Iris pigment epithelial cell (primary cell): ENCODE results near the gene MARF1.
A peak's percentile ranks its signal among the peaks of the same experiment; 100 is the strongest.
"Not testable (repeated sequence)": the region's sequence is repeated elsewhere in the genome, so short reads cannot be mapped to it uniquely, and the experiment has no call there.

ENCODE experiments used
- DNase-seq: peaks from one replicate; pipeline ENCODE4 v3.0.0-alpha.2; 2011; ENCODE audit warnings: low read depth

MARF1 gene

GRCh38 chr16:15601212-15601879 is 41.6 kb downstream of the MARF1 start:
- no peak for DNase-seq

DNA sequence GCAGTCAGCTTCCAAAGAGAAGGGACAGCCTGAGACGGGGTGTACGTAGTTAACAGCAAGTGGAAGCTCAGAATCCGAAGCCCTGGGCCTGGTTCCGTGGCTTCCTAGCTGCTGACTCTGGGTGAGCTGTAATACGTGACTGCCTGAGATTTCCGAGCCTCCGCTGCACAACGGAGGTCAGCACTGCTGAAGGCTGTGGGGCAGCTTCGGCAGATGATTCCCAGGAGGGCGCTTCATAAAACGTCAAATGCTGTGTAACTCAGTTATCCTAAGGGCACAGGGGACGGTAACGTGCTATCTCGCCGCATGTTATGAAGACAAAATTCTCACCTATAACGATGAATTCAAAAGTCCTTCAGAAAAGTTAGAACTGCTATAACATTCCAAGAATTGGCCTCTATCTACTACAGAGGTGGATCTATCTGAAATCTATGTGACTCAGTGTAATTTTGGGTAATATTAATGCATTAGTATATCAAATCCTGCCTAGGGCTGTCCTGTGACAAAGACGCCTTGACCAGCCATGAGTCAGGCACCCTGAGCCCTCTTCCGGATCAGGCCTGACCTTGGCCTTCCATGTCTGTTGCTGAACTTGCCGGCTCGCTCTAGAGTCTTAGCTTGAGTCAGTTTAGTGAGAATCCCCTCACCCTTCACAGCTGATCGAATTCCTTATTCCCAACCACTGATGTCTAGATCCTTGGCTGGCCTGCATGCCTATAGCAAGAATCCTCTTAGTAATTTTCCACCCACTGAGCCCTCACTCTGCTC is 43.5 kb downstream of the MARF1 start:
- DNase-seq = peak; percentile 30

DNA sequence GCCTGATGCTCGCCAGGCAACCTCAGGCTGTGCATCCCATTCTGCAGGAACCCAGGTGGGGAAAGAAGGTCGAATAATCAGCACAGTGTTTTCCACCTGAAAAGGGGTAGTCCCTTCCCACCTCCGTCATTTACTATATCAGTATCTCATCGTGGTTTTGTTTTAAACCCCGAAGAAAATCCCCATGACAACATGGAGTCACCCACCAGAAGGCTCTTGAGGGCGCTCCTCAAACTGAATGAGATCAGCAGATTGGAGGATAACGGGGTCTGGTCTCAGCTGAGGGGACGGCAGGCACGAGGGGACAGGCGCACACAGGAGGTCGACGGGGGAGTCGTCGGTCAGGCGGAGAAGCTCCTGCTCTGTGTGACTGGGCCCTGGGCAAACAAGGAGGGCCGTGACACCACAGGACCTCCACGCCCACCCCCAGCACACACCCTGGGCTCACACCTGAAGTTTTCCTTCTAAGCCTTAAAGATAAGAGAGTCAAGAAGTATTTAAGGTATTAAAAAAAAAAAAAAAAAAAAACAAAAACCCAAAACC is 44.2 kb downstream of the MARF1 start:
- DNase-seq = no peak

- DNase-seq = no peak
Observed at GRCh38 chr16:15597822-15598647, 44.9 kb downstream of the MARF1 start.

GRCh38 chr16:15597135-15597534 is 45.8 kb downstream of the MARF1 start:
- no peak for DNase-seq

GRCh38 chr16:15594711-15595320 is 48.1 kb downstream of the MARF1 start:
- DNase-seq = no peak

- DNase-seq = no peak
Observed at GRCh38 chr16:15593235-15593634, 49.7 kb downstream of the MARF1 start.

GRCh38 chr16:15592324-15592723 is 50.6 kb downstream of the MARF1 start:
- DNase-seq = no peak

DNA sequence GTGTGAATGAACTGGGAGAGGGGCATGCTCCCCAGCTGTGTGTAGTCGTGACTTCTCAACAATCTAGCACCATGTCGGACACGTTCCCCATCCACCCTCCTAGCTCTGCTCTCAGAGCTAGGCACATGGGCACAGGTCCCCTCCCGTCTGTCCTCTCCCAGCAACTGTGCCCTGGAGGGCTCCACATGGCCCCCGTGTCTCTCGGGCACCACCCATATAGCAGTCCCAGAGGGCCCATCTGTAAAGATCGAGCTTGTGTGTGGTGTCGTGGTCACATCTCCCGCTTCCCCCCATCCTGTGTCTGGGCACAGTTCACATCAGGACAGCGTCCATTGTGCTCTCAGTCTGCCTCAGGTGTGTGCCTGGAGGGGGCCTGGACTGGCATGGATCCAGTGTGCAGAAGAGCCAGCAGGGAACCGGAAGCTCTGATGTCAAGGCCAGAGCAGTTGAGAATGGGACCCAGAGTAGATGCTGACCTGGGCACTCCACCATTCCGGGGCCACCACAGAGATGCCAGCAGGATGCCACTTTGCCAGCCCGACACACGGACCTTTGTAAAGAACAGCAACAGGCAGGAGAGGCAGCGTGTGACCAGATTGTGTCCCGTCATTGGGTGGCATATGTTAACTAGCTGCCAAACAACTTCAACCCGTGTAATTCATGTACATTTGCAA is 55.7 kb downstream of the MARF1 start:
- DNase-seq = no peak

GRCh38 chr16:15586716-15587115 is 56.2 kb downstream of the MARF1 start:
- DNase-seq = no peak

DNA sequence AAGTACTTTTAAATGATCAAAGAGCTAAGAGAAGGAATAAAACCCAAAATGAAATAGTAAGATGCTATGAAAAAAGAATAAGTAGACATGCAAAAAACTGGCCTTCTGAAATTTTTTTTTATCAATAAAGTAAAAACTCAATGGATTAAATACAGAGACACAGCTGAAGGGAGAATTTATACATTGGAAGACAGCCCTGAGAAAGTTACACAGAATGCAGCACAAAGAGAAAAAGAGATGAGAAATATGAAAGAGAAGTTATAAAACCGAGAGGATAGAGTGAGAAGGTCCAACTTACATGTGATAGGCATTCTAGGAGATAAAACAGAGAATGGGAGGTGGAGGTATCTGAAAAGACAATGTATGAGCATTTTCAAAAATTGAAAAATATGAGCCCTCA is 57.0 kb downstream of the MARF1 start:
- DNase-seq = no peak

DNA sequence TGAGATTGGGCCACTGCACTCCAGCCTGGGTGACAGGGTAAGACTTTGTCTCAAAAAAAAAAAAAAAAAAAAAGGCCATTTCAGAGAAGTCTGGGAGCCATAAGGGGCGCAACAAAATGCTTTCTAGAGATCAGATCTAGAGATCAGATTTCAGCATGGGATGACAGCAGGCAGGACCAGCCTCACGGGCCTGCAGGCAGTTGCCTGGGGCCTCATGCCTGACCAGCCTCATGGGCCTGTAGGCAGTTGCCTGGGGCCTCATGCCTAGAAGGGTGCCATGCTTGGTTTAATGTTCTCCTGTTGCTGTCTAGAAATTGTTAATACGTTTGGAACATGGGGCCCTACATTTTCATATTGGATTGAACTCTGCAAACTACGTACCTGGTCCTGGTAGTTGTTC is 59.4 kb downstream of the MARF1 start:
- no peak for DNase-seq

GRCh38 chr16:15581127-15581815 is 61.7 kb downstream of the MARF1 start:
- no peak for DNase-seq

GRCh38 chr16:15578824-15579223 is 64.1 kb downstream of the MARF1 start:
- no peak for DNase-seq

DNA sequence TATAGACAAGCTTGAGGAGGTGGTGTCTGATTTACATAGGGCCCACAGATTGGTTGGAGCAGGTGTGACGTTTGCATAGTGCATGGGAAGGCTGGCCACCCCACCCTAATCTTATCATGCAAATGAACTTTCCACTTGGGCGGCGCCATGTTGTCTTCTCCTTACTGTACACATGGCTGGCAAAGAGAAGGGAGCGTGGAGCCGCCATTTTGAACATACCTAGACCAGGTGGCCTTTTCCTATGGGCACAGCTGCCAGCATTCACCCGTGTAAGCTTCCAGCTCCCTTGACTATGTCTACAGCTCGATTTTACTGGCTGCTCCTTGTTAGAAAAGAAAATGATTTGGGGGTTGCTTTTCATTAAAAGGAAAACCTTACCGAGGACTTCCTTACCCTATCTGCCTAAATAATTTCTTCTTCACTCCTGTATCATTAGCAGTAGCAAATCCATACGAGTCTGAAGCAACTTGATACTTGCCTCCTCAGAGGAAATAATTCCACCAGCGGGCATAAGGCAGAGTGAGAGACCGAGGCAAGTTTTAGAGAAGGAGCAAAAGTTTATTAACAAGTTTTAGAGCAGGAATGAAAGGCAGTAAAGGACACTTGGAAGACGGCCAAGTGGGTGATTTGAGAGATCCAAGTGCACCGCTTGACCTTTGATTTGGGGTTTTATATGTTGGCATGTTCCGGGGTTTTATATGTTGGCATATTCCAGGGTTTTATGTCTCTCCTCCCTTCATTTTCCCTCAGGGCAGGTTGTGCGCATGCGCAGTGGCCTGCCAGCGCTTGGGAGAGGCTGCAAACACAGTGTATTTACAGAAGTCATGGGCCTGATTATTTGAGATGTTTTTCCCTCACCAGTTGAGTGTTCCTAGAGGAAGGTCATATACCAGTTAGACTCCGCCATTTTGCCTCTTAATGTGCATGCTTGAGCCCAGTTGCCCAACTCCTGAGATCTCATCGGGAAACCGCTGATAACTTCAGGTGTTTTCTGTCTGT is 65.7 kb downstream of the MARF1 start:
- DNase-seq = no peak

- DNase-seq = no peak
Observed at GRCh38 chr16:15575293-15576049, 67.5 kb downstream of the MARF1 start.

DNA sequence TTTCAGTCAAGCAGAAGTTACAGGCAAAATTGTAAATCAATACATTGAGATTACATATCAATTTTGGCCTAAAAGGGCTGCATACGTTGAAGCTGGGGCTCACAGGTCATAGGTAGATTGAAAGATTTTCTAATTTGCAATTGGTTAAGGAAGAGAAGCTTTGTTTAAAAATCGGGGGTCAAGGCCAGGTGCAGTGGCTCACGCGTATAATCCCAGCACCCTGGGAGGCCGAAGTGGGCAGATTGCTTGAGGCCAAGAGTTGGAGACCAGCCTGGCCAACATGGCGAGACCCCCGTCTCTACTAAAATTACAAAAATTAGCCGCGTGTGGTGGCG is 68.4 kb downstream of the MARF1 start:
- no peak for DNase-seq

DNA sequence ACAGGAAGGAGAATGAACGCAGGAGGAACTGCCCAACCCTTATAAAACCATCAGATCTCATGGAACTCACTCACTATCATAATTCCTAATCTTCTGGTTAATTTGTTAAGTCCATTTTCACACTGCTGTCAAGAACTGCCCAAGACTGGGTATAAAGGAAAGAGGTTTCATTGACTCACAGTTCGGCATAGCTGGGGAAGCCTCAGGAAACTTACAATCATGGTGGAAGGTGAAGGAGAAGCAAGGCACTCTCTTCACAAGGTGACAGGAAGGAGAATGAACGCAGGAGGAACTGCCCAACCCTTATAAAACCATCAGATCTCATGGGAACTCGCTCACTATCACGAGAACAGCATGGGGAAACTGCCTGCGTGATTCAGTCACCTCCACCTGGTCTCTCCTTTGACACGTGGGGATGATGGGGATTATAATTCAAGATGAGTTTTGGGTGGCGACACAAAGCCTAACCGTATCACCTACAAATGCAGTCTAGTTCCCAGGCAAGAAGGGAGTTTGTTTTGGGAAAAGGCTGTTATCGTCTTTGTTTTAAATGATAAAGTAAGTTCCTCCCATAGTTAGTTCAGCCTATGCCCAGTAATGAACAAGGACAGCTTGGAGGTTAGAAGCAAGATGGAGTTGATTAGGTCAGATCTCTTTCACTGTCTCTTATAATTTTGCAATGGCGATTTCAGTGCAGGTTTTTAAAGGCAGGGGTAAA is 68.9 kb downstream of the MARF1 start:
- DNase-seq = not testable (repeated sequence)
